HepG2 (cell line): ENCODE results near the gene ANO6. TPM values are rescaled to one million over a fixed set of nuclear protein-coding genes. Genes with fewer than 3 reads are reported as not detected.
"Not testable (repeated sequence)": the region's sequence is repeated elsewhere in the genome, so short reads cannot be mapped to it uniquely, and the experiment has no call there.

ENCODE experiments used
- ATAC-seq: fragments of 200-7000 bp; cut with Tn5 transposase; 3 replicates; pipeline ENCODE4 v1.9.1; 2020; ENCODE audit warnings: mild to moderate bottlenecking, moderate library complexity
- BruUV-seq: library from RNA; stranded (reverse); fragments of 400-500 nt; replicated peaks from 2 replicates; lab custom pipeline; 2021; lab: Mats Ljungman, UMichigan
- CTCF ChIA-PET: fragments of 300-600 bp; formaldehyde crosslinking; extraction: SDS; loops from one replicate; lab custom pipeline; 2021; ENCODE audit warnings: low total read pairs, inconsistent platforms, low intra/inter-chr PET ratio; lab: Yijun Ruan, JAX
- POLR2A ChIA-PET: fragments of 350-600 bp; sonication (Branson Sonifier 250); formaldehyde crosslinking; loops from one replicate; lab custom pipeline; 2020; ENCODE audit warnings: antibody characterized with exemption, inconsistent platforms; lab: Yijun Ruan, JAX
- DNase-seq: peaks from one replicate; pipeline ENCODE4 v3.0.0-alpha.2; 2015; ENCODE audit warnings: low spot score
- FAIRE-seq: peaks from 3 replicates; lab custom pipeline; 2011; peaks lifted over from hg19 to GRCh38; lab: Jason Lieb, UNC
- H2AFZ ChIP-seq: one replicate; pipeline ENCODE4 v1.6.1; 2011; ENCODE audit warnings: low read length, inconsistent platforms
- H3K27ac ChIP-seq: fragments of 300-600 bp; 3 replicates; pipeline ENCODE4 v1.8.0; 2011; ENCODE audit warnings: mixed run types, mild to moderate bottlenecking, mixed read lengths, low read length, inconsistent platforms; ENCODE audit not compliant: insufficient read depth; ENCODE audit errors: extremely low read length
- H3K27me3 ChIP-seq, 2 experiments: fragments of 200-600 bp in 1 of 2; 2 replicates in 1 of 2; 3 replicates in 1 of 2; pipeline versions ENCODE4 v1.6.0 to v1.8.0; 2011; ENCODE audit warnings: low read length in 2 of 2, mild to moderate bottlenecking in 2 of 2, moderate library complexity in 2 of 2, inconsistent platforms in 1 of 2; ENCODE audit not compliant: insufficient read depth in 2 of 2, control insufficient read depth in 1 of 2
- H3K36me3 ChIP-seq, 2 experiments: fragments of 200-600 bp in 1 of 2; replicated peaks in 1 of 2; 2 replicates in 1 of 2; 3 replicates in 1 of 2; pipeline versions ENCODE4 v1.5.1 to v1.8.0; 2011; ENCODE audit warnings: low read length in 2 of 2, inconsistent platforms in 1 of 2; ENCODE audit not compliant: insufficient read depth in 2 of 2, control insufficient read depth in 1 of 2
- H3K4me1 ChIP-seq: 2 replicates; pipeline ENCODE4 v1.5.1; 2012; ENCODE audit warnings: low read length, inconsistent platforms; ENCODE audit not compliant: insufficient read depth
- H3K4me2 ChIP-seq: 2 replicates; pipeline ENCODE4 v1.6.0; 2011; ENCODE audit warnings: low read depth, low read length, inconsistent platforms
- H3K4me3 ChIP-seq, 3 experiments: fragments of 200-600 bp in 1 of 3; sonication (generic), shearing (Covaris generic) in 1 of 3; replicated peaks in 1 of 3; 2 replicates each; pipeline ENCODE4 v1.5.1; 2011 to 2016; ENCODE audit warnings: low read length in 3 of 3, inconsistent platforms in 2 of 3, low read depth in 2 of 3, mild to moderate bottlenecking in 2 of 3, control low read depth in 1 of 3, mixed read lengths in 1 of 3; ENCODE audit not compliant: insufficient read depth in 1 of 3
- H3K79me2 ChIP-seq: one replicate; pipeline ENCODE4 v1.6.1; 2011; ENCODE audit warnings: low read length, inconsistent platforms; ENCODE audit not compliant: insufficient read depth
- H3K9ac ChIP-seq: 2 replicates; pipeline ENCODE4 v1.6.0; 2011; ENCODE audit warnings: mild to moderate bottlenecking, low read depth, low read length, inconsistent platforms; ENCODE audit not compliant: insufficient read depth
- H3K9me3 ChIP-seq: 2 replicates; pipeline ENCODE4 v1.5.1; 2012; ENCODE audit warnings: mild to moderate bottlenecking, low read length
- H4K20me1 ChIP-seq: 2 replicates; pipeline ENCODE4 v1.6.0; 2011; ENCODE audit warnings: inconsistent platforms, mild to moderate bottlenecking, low read length, moderate library complexity; ENCODE audit not compliant: insufficient read depth
- ATRX ChIP-seq: sonication (generic); formaldehyde crosslinking; IDR thresholded peaks from 2 replicates; pipeline ENCODE4 v1.4.0; 2020; ENCODE audit warnings: missing genetic modification reagents, borderline replicate concordance
- ZNF770 ChIP-seq: sonication (generic); formaldehyde crosslinking; IDR thresholded peaks from 2 replicates; pipeline ENCODE4 v1.5.0; 2020; ENCODE audit warnings: mild to moderate bottlenecking, missing genetic modification reagents
- WGBS: methylation state at CpG from one replicate; pipeline ENCODE4 v1.1.6; 2017; ENCODE audit warnings: low lambda C conversion rate; 5-methylcytosine and 5-hydroxymethylcytosine counted together
- in situ Hi-C: cut with HindIII; loops from 2 replicates; pipeline ENCODE4 v1.10.0; 2017; ENCODE audit warnings: low pct_unique_long_range_greater_than_20kb; ENCODE audit not compliant: extremely low pct_ligation_motif_present
- intact Hi-C: fragments of 100-400 bp; cut with micrococcal nuclease; formaldehyde crosslinking; loops from one replicate; pipeline ENCODE4 v1.10.0; 2022; ENCODE audit not compliant: unreplicated experiment
- polyA plus RNA-seq, 8 experiments: library from polyadenylated mRNA; depleted of rRNA in 3 of 8; stranded (reverse) in 7 of 8; unstranded in 1 of 8; fragments of >200 nt; fragmentation: Illumina TruSeq in 4 of 8; extraction: Trizol in 4 of 8; gene quantifications; 2 replicates each; pipeline versions ENCODE4 v1.2.1 to v1.2.3, GENCODE V29; 2011 to 2016; ENCODE audit warnings: low read depth in 4 of 8, missing spikeins in 1 of 8, mixed read lengths in 1 of 8; ENCODE audit not compliant: insufficient read depth in 1 of 8
- total RNA-seq, 5 experiments: library from RNA; depleted of rRNA; stranded (reverse); fragments of >200 nt; fragmentation: Illumina TruSeq; extraction: Trizol; gene quantifications; 2 replicates each; pipeline ENCODE4 v1.2.3, GENCODE V29; 2016; ENCODE audit warnings: low read depth in 1 of 5

The ANO6 gene
- total and polyA plus RNA-seq, 2 of the 13 experiments (the other 11 are each of a cell fraction or from before 2014, with no cell fraction given): 37.8 to 57.1 TPM

DNA sequence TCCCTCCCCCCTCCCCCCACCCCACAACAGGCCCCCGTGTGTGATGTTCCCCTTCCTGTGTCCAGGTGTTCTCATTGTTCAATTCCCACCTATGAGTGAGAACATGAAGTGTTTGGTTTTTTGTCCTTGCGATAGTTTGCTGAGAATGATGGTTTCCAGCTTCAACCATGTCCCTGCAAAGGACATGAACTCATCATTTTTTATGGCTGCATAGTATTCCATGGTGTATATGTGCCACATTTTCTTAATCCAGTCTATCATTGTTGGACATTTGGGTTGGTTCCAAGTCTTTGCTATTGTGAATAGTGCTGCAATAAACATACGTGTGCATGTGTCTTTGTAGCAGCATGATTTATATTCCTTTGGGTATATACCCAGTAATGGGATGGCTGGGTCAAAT is 101.4 kb downstream of the ANO6 start:
- intact Hi-C loops, H3K9me3 ChIP-seq, H3K4me2 ChIP-seq, H3K79me2 ChIP-seq, H4K20me1 ChIP-seq, H3K27ac ChIP-seq, FAIRE-seq, ATAC-seq, CTCF ChIA-PET, H2AFZ ChIP-seq, POLR2A ChIA-PET, H3K9ac ChIP-seq, H3K4me3 ChIP-seq, H3K36me3 ChIP-seq, in situ Hi-C loops, H3K4me1 ChIP-seq, DNase-seq, H3K27me3 ChIP-seq, BruUV-seq: not testable (repeated sequence)
- 100% methylated on average over 2 of the region's 3 CpGs for WGBS

- Histone ChIP-seq H3K9me3 (no peaks in the 10 kb centered on the region), H3K36me3 (no peaks in the 10 kb centered on the region), H3K27ac (no peak overlapping the region), H2AFZ (no peak overlapping the region), H3K4me1 (no peaks in the 10 kb centered on the region), H3K4me2 (no peak overlapping the region), H3K9ac (no peak overlapping the region), H3K4me3 (no peak overlapping the region), H3K27me3 (no peaks in the 10 kb centered on the region)
- WGBS: 98% methylated on average over 4 of the region's 4 CpGs
- in situ Hi-C loops: no loop called here
- ChIA-PET POLR2A (no interaction called here), CTCF (no interaction called here)
- BruUV-seq: no TSS peak
- no peak for DNase-seq
- TF ChIP-seq ATRX (no peak), ZNF770 (CRISPR knock-in tag) (no peak)
- TF ChIP-seq, all 625 proteins: peak for 0
- intact Hi-C loops: no loop called here
- ATAC-seq: no peak
- Histone ChIP-seq H3K79me2 (no peaks in the 10 kb centered on the region), H4K20me1 (no peaks in the 10 kb centered on the region)
- no peak for FAIRE-seq
These were observed 106.9 kb downstream of the ANO6 start for GRCh38 chr12:45322810-45323209.
